ENCODE data around the gene IPCEF1.
"Not testable (repeated sequence)": the region's sequence is repeated elsewhere in the genome, so short reads cannot be mapped to it uniquely, and the experiment has no call there.

The IPCEF1 gene

GRCh38 chr6:154370545-154370944 lies 13.9 kb upstream of the IPCEF1 start:
- peak in 1 of 5 donors; percentile 3 for DNase-seq

- no peak for DNase-seq
Measured at GRCh38 chr6:154367839-154368695, 11.5 kb upstream of the IPCEF1 start.

GRCh38 chr6:154367336-154367735 lies 10.7 kb upstream of the IPCEF1 start:
- no peak for DNase-seq

GRCh38 chr6:154363821-154364220 lies 7.2 kb upstream of the IPCEF1 start:
- DNase-seq, result no peak

GRCh38 chr6:154361476-154361875 lies 4.9 kb upstream of the IPCEF1 start:
- DNase-seq, result no peak

- no peak for DNase-seq
Measured at GRCh38 chr6:154360476-154360875, 3.9 kb upstream of the IPCEF1 start.

GRCh38 chr6:154359679-154360078 lies 3.1 kb upstream of the IPCEF1 start:
- no peak for DNase-seq

GRCh38 chr6:154359161-154359574 lies 2.6 kb upstream of the IPCEF1 start:
- DNase-seq, result no peak

- no peak for DNase-seq
Measured at GRCh38 chr6:154358019-154358545, 1.5 kb upstream of the IPCEF1 start.

GRCh38 chr6:154356113-154356512 lies 490 bp downstream of the IPCEF1 start:
- no peak for DNase-seq

- DNase-seq, result no peak
Measured at GRCh38 chr6:154354265-154354777, 2.3 kb downstream of the IPCEF1 start.

GRCh38 chr6:154353626-154354025 lies 3.0 kb downstream of the IPCEF1 start:
- no peak for DNase-seq

GRCh38 chr6:154352898-154353585 lies 3.6 kb downstream of the IPCEF1 start:
- DNase-seq, result peak in 1 of 5 donors; percentile 61

- no peak for DNase-seq
Measured at GRCh38 chr6:154350293-154350692, 6.3 kb downstream of the IPCEF1 start.

- no peak for DNase-seq
Measured at GRCh38 chr6:154347981-154348380, 8.6 kb downstream of the IPCEF1 start.

GRCh38 chr6:154345811-154346210 lies 10.8 kb downstream of the IPCEF1 start:
- no peak for DNase-seq

- DNase-seq, result no peak
Measured at GRCh38 chr6:154343473-154344308, 12.9 kb downstream of the IPCEF1 start.

GRCh38 chr6:154341871-154342270 lies 14.7 kb downstream of the IPCEF1 start:
- DNase-seq, result no peak

- DNase-seq, result no peak
Measured at GRCh38 chr6:154341336-154341735, 15.3 kb downstream of the IPCEF1 start.

- DNase-seq, result no peak
Measured at GRCh38 chr6:154337406-154338005, 19.1 kb downstream of the IPCEF1 start.

GRCh38 chr6:154334147-154334546 lies 22.5 kb downstream of the IPCEF1 start:
- DNase-seq, result not testable (repeated sequence)

GRCh38 chr6:154331750-154332149 lies 24.9 kb downstream of the IPCEF1 start:
- DNase-seq, result no peak
